ENCODE measurements around the gene RBBP6. TPM values are rescaled to one million over a fixed set of nuclear protein-coding genes. Genes with fewer than 3 reads are reported as not detected.
"Not testable (repeated sequence)": the region's sequence is repeated elsewhere in the genome, so short reads cannot be mapped to it uniquely, and the experiment has no call there.

Gene RBBP6
- total RNA-seq, 1 donor from 2014 or later: 52.3 TPM

DNA sequence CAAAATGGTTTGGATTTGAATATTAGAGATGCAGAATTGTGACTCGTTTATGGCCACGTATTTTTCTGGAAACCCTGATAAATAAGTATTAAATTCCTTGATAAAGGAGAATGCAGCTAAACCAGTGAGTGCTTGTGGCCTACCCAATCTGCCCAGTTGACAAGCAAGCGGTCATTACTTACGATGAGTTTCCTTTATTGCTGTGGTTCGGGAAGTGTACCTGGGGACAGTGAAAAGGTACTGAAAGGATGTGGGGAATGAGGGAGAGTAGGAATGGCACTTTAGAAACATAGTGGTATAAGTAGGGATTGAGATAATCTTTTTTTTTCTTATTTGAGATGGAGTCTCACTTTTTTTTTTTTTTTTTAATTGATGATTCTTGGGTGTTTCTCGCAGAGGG lies 33.8 kb downstream of the RBBP6 start:
- no peak for DNase-seq (ENCODE audit: low read depth)
- TF ChIP-seq, protein P1, sequence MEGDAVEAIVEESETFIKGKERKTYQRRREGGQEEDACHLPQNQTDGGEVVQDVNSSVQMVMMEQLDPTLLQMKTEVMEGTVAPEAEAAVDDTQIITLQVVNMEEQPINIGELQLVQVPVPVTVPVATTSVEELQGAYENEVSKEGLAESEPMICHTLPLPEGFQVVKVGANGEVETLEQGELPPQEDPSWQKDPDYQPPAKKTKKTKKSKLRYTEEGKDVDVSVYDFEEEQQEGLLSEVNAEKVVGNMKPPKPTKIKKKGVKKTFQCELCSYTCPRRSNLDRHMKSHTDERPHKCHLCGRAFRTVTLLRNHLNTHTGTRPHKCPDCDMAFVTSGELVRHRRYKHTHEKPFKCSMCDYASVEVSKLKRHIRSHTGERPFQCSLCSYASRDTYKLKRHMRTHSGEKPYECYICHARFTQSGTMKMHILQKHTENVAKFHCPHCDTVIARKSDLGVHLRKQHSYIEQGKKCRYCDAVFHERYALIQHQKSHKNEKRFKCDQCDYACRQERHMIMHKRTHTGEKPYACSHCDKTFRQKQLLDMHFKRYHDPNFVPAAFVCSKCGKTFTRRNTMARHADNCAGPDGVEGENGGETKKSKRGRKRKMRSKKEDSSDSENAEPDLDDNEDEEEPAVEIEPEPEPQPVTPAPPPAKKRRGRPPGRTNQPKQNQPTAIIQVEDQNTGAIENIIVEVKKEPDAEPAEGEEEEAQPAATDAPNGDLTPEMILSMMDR (IDR thresholded peaks at IDR 0.05; ENCODE audit: insufficient read depth, low read length, poor library complexity, severe bottlenecking): no peak
- no peak overlapping the region for H3K4me3 ChIP-seq (ENCODE audit: low read depth, low read length)
- H3K27me3 ChIP-seq (ENCODE audit: control insufficient read depth, insufficient read depth, low read length): no peaks in the 10 kb centered on the region
- no peaks in the 10 kb centered on the region for H3K36me3 ChIP-seq (ENCODE audit: control insufficient read depth, insufficient read depth, low read length)

DNA sequence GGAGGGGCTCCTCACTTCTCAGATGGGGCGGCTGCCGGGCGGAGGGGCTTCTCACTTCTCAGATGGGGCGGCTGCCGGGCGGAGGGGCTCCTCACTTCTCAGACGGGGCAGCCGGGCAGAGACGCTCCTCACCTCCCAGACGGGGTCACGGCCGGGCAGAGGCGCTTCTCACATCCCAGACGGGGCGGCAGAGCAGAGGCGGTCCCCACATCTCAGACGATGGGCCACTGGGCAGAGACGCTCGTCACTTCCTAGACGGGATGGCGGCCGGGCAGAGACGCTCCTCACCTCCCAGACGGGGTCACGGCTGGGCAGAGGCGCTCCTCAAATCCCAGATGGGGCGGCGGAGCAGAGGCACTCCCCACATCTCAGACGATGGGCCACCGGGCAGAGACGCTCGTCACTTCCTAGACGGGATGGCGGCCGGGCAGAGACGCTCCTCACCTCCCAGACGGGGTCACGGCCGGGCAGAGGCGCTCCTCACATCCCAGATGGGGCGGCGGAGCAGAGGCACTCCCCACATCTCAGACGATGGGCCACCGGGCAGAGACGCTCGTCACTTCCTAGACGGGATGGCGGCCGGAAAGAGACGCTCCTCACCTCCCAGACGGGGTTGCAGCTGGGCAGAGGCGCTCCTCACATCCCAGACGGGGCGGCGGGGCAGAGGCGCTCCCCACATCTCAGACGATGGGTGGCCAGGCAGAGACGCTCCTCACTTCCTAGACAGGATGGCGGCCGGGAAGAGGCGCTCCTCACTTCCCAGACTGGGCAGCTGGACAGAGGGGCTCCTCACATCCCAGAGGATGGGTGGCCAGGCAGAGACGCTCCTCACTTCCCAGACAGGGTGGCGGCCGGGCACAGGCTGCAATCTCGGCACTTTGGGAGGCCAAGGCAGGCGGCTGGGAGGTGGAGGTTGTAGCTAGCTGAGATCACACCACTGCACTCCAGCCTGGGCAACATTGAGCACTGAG lies 35.4 kb downstream of the RBBP6 start:
- H3K36me3 ChIP-seq (ENCODE audit: control insufficient read depth, insufficient read depth, low read length); H3K4me3 ChIP-seq (ENCODE audit: low read depth, low read length); DNase-seq (ENCODE audit: low read depth); H3K27me3 ChIP-seq (ENCODE audit: control insufficient read depth, insufficient read depth, low read length): not testable (repeated sequence)

DNA sequence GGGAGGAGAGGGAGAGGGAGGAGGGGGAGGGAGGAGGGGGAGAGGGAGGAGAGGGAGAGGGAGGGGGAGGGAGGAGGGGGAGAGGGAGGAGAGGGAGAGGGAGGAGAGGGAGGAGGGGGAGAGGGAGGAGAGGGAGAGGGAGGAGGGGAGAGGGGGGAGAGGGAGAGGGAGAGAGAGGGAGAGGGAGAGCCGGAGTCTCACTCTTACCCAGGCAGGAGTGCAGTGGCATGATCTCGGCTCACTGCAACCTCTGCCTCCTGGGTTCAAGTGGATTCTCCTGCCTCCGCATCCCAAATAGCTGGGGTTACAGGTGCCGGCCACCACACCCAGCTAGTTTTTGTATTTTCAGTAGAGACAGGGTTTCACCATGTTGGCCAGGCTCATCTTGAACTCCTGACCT lies 36.4 kb downstream of the RBBP6 start:
- H3K36me3 ChIP-seq (ENCODE audit: control insufficient read depth, insufficient read depth, low read length); H3K4me3 ChIP-seq (ENCODE audit: low read depth, low read length); H3K27me3 ChIP-seq (ENCODE audit: control insufficient read depth, insufficient read depth, low read length); DNase-seq (ENCODE audit: low read depth): not testable (repeated sequence)

DNA sequence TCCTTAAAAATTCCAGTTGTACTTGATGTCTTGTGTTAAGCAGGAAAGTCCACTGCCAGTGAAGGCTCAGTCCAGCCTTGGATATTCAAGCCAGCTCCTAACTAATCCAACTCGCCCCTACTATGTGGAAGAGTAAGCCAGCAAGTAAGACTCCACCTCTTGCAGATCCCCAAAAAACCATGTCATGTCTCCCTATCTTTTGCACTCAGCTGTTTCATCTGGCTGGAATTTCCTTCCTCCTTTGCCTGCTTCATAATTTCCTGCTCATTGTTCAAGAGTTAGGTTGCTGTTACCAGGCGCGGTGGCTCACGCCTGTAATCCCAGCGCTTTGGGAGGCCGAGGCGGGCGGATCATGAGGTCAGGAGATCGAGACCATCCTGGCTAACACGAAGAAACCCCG lies 37.8 kb downstream of the RBBP6 start:
- no peak for DNase-seq (ENCODE audit: low read depth)

DNA sequence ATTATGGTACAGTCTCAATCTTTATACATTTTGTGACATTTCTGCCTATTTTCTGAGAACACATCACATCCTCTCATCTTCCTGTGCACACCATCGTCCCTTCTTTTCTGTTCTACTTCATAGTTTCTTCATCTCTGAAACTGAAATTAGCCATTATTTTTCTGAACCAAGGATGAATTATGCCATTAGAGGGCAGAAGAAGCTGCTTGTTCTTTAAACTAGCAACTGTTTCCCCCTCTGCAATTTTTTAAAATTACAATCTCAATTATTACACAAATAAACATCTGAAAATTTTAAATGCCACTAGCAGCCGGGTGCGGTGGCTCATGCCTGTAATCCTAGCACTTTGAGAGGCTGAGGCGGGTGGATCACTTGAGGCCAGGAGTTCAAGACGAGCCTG lies 41.3 kb downstream of the RBBP6 start:
- Histone ChIP-seq H3K27me3 (ENCODE audit: control insufficient read depth, insufficient read depth, low read length) (no peaks in the 10 kb centered on the region), H3K4me3 (ENCODE audit: low read depth, low read length) (no peak overlapping the region), H3K36me3 (ENCODE audit: control insufficient read depth, insufficient read depth, low read length) (no peaks in the 10 kb centered on the region)
- TF ChIP-seq, protein P1 (IDR thresholded peaks at IDR 0.05; ENCODE audit: insufficient read depth, low read length, poor library complexity, severe bottlenecking): peak; percentile 29
- no peak for DNase-seq (ENCODE audit: low read depth)

More for the DNA sequence above, 37.8 kb downstream of the RBBP6 start:
- Histone ChIP-seq H3K4me3 (ENCODE audit: low read depth, low read length) (no peak overlapping the region), H3K36me3 (ENCODE audit: control insufficient read depth, insufficient read depth, low read length) (no peaks in the 10 kb centered on the region), H3K27me3 (ENCODE audit: control insufficient read depth, insufficient read depth, low read length) (no peaks in the 10 kb centered on the region)
- TF ChIP-seq, protein P1 (IDR thresholded peaks at IDR 0.05; ENCODE audit: insufficient read depth, low read length, poor library complexity, severe bottlenecking): no peak

DNA sequence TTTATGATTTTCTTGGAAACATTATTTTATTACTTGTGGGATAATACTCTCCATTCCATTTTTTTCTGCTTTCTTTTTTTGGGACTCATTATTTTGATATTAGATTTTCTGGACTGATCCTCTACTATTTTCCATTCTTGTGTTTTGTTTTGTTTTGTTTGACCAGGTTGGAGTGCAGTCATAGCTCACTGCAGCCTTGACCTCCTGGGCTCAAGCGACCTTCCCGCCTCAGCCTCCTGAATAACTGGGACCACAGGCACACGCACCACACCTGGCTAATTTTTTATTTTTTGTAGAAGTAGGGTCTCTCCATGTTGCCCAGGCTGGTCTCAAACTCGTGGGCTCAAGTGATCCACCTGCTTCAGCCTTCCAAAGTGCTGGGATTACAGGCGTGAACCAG lies 44.1 kb downstream of the RBBP6 start:
- no peaks in the 10 kb centered on the region for H3K36me3 ChIP-seq (ENCODE audit: control insufficient read depth, insufficient read depth, low read length)
- no peak for DNase-seq (ENCODE audit: low read depth)
- no peaks in the 10 kb centered on the region for H3K27me3 ChIP-seq (ENCODE audit: control insufficient read depth, insufficient read depth, low read length)
- TF ChIP-seq, protein P1 (IDR thresholded peaks at IDR 0.05; ENCODE audit: insufficient read depth, low read length, poor library complexity, severe bottlenecking): no peak
- no peak overlapping the region for H3K4me3 ChIP-seq (ENCODE audit: low read depth, low read length)

DNA sequence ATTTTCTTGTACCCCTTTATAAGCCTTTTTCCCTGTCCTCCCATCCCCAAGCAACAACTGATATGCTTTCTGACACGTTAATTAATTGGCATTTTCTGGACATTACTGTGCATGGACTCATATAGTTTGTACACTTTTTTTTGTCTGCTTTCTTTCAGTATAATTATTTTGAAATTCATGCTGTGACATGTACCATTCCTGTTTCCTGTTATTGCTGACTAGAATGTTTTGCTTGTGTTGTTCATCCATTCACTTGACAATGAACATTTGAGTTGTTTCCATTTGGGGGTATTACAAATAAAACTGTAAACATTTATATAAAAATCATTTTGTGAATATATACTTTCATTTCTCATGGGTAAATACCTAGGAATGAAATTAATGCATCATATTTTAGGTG lies 50.6 kb downstream of the RBBP6 start:
- DNase-seq (ENCODE audit: low read depth): no peak
- TF ChIP-seq, protein P1 (IDR thresholded peaks at IDR 0.05; ENCODE audit: insufficient read depth, low read length, poor library complexity, severe bottlenecking): no peak
- Histone ChIP-seq H3K36me3 (ENCODE audit: control insufficient read depth, insufficient read depth, low read length) (no peaks in the 10 kb centered on the region), H3K27me3 (ENCODE audit: control insufficient read depth, insufficient read depth, low read length) (no peaks in the 10 kb centered on the region), H3K4me3 (ENCODE audit: low read depth, low read length) (no peak overlapping the region)
